Fibroblast of skin of right quadriceps (primary cell): ENCODE results near the gene MTSS2.
"Not testable (repeated sequence)": the region's sequence is repeated elsewhere in the genome, so short reads cannot be mapped to it uniquely, and the experiment has no call there.

Experiments used
- DNase-seq: peaks from one replicate; pipeline ENCODE4 v3.0.0-alpha.2; 2013

The MTSS2 gene

DNA sequence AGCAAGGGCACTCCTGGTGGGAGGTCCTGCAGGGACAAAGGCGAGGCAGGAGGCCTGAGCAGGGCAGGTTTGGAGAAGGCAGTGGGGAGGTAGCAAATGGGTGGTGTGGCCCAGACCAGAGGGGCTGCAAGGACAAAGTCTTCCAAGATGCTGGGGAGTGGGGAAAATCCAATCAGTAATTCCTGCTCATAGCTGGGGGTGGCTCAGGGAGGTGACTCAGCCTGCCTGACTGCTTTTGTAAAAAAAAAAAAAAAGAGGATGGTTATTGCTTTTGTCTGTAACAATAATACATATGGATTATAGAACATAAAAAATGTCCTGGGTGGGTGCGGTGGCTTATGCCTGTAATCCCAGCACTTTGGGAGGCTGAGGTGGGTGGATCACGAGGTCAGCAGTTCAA, 34.3 kb downstream of the MTSS2 start:
- DNase-seq = no peak

DNA sequence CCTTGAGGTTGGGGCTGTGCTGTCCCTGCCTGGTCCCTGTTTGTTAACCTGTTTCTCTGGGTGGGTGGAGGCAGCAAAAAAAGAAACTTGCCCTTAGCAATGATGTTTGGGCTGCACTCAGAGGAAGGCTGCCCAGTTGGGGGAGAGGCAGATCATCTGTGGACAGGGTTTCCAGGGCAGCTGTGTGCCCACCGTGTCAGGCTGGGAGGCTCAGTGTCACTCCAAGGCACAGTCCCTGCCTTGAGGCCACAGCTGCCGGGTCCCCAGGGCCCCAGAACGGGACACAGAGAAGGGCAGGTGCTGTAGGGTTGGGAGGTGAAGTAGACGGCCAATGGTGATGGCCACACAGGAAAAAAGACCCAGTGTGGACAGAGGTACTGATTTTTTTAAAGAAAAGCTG, 35.6 kb downstream of the MTSS2 start:
- no peak for DNase-seq

DNA sequence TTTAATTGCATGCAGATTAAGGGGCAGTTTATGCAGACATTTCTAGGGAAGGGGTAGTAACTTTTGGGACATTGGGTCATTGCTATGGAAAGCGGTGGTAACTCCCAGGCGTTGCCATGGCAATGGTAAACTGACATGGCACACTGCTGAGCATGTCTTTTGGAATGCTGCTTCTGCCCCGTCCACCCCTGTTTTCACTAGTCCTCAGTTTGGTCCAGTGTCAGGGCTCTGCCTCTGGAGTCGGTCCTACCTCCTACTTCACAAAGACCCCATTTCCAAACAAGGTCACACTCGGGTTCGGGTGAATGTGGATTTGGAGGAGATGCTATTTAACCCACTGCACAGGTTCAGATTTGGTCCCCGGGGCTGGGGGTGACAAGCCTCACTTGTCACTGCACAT, 36.6 kb downstream of the MTSS2 start:
- DNase-seq = no peak

DNA sequence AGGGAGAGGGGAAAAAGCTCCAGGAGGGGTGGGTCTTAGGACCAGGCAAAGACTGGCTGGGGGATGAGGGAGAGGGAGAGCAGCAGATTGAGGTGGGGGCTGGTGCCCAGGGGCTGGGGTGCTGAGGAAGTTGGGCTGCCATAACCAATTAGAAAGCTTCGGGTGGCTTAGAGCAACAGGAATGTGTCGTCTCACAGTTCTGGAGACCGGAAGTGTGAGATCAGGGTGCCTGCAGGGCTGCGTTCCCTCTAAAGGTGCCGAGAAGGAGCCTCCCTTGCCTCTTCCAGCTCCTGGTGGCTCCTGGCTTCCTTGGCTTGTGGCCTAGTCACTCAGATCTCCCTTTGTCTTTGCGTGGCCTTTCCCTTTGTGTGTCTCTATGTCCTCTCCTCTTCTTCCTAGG, 37.2 kb downstream of the MTSS2 start:
- DNase-seq = no peak

DNA sequence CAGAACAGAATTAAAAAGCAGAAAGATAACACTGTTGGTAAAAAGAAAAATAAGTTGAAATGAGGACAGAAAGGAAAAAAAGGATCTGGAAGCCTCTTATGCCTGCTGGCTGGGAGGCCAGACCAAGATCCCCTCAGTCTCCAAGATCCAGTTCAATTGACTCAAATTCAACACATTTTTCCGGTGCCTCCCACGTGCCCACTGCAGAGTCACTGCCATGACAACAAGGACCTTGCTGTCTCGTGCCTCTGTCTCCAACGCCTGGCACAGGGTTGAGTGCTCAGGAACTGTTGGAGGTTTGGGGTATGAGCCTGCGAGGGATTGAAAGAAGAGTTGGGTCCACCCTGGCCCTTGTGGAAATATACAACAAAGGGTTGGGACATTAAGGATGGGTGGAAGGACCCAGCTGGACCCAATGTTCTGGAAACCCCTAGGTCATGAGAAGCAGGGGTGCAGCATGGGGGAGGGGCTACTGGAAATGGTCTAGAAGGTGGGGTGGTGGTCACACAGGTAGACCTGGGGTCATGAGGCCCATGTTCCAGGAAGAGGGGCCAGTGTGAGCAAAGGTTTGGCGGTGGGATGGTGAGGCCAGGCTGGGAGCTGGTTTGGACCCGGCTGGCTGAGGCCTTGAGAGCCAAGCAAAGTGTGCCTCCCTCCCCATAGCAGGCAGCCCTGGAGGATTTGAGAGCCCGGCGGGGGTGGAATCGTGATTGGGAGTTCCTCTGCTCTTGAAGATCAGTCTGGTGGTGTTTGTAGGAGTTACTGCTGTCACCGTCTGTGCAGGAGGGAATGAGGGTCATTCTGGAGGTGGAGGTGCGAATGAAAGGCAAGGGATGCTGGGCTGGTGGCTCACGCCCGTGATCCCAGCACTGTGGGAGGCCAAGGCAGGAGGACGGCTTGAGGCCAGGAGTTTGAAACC, 38.2 kb downstream of the MTSS2 start:
- DNase-seq = no peak

DNA sequence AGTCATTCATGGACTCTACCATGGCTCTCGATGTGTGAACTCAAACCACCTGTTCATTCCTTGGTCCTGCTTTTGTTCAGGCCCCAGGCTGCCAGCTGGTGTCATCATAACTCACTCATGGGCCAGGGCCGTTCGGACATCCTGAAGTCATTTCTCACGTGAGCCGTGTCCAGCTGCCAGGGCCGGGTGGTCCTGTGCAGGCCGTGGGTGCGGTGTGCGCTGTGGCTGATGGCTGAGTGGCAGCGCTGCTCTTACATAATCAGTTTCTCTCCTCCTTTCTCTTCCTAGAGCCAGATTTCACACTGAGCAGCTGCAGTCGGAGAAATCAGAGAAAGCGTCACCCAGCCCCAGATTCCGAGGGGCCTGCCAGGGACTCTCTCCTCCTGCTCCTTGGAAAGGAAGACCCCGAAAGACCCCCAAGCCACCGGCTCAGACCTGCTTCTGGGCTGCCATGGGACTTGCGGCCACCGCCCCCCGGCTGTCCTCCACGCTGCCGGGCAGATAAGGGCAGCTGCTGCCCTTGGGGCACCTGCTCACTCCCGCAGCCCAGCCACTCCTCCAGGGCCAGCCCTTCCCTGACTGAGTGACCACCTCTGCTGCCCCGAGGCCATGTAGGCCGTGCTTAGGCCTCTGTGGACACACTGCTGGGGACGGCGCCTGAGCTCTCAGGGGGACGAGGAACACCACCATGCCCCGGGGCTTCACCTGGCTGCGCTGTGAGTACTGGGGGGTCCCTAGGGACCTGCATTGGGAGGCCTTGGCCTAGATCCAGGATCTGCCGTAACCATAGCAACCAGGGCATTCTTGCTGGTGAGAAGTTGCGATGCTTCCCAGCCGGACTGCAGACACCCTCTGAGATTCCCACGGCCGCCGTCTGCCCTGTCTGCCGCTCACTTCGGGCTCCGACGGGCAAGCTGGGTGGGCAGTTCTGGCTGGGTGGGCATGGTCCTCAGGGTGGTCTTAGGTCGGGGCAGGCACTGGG, 39.3 kb downstream of the MTSS2 start, which contains the start of gene IL34:
Gene IL34, plus strand, starts transcription at position 300 of the 982 bp plus-strand sequence. Its CDS starts 389 bp downstream, at position 689.
- no peak for DNase-seq

DNA sequence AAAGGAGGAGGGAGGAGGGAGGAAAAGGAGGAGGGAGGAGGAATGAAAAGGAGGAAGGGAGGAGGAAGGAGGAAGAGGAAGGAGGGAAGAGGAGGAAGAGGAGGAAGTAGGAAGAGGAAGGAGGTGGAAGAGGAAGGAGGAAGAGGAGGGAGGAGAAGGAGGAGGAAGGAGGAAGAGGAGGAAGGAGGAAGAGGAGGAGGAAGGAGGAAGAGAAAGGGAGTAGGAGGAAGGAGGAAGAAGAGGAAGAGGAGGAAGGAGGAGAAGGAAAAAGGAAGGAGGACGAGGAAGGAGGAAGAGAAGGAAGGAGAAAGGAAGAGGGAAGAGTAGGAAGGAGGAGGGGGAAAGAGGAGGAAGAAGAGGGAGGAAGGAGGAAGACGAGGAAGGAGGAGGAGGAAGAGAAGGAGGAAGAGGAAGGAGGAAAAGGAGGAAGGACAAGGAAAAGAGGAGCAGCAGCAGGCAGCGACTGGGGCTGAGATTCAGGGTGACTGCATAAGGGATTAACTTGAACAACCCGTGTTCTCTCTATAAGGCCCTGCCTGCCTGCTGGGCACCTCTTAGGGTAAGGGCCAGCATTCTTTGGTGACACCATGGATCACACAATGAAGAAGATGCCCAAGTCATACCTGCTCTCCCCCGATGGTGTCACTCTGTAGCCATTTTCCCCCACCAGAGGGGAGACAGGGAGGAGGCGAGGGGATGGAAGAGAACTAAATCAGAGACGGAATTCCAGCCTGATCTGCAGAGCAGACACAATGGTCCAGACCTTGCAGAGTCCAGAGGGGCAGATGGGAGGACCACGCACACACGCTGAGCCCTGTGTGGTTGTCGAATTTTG, 40.9 kb downstream of the MTSS2 start:
- no peak for DNase-seq

DNA sequence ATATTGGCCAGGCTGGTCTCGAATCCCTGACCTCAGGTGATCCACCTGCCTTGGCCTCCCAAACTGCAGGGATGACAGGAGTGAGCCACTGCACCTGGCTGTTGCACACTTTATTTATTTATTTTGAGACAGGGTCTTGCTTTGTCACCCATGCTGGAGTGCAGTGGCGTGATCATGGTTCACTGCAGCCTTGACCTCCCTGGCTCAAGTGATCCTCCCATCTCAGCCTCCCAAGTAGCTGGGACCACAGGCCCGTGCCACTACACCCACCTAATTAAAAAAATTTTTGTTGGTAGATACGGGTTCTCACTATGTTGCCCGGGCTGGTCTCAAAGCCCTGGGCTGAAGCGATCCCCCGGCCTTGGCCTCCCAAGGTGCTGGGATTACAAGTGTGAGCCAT, 42.6 kb downstream of the MTSS2 start:
- not testable (repeated sequence) for DNase-seq

DNA sequence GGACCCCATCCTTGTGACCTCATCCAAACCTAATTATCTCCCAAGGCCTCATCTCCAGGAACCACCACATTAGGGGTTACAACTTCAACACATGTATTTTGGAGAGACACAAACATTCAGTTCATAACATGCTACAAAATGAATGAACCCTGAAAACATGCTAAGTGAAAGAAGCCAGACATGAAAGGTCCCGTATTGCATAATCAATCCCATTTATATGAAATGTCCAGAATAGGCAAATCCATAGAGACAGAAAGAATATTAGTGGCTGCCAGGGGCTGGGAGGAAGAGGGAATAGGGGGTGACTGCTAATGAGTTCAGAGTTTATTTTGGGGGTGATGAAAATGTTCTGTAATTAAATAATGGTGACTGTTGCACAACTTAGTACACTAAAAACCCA, 43.2 kb downstream of the MTSS2 start:
- DNase-seq = no peak

DNA sequence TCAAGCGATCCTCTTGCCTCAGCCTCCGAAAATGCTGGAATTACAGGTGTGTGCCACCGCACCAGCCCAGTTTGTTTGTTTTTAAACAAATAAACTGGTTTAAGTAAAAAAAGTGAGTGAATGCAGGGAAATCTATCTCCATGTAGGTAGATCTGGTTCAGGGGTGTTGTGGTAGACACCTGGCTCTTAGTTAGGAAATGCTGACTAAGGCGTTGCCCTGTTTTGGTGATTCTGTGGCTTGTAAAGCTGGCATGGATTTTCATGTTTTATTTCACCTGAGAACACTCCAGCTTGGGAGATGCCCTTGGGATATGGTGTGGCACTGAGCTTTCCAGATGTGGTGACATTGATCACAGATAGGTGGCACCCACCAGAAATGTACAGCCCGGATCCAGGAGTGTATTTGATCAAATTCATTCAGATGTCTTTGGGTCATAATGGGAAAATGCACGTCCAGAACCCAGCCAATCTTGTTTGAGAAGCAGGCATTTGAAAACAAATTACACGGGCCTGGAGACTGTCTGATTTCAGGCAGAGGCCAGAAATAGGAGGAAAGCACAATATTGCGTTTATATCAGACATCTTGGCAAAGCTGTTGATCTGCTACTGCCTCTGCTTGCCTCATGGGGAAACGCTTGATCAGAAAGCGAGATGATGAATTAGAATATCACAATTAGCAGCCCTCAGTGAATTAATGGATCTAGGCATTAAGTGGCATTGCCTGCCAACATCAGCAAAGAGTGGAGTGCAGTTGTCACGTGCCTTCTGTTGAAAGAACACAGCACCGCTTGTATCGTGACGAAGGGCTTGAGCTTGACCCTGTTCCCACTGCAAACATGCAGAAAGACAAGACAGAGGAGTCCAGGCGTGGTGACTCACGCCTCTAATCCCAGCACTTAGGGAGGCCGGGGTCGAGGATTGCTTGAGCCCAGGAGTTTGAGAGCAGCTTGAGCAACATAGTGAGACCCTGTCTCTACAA, 46.8 kb downstream of the MTSS2 start:
- peak; percentile 55 for DNase-seq
